Liver (tissue), 9 donors: Measurements from ENCODE around the gene USP31. TPM values are rescaled to one million over a fixed set of nuclear protein-coding genes. Genes with fewer than 3 reads are reported as not detected.

Experiments
- DNase-seq: peaks from one replicate; pipeline ENCODE4 v3.0.0-alpha.2; 2017; ENCODE audit warnings: low spot score
- H3K27ac ChIP-seq, 2 donors: one replicate each; pipeline ENCODE4 v1.7.0; 2013; ENCODE audit warnings: inconsistent platforms in 2 of 2, low read length in 2 of 2, control low read depth in 1 of 2, low read depth in 1 of 2, mild to moderate bottlenecking in 1 of 2
- H3K27me3 ChIP-seq, 4 donors: one replicate each; pipeline versions ENCODE4 v1.6.1 to v1.7.0; 2013; ENCODE audit warnings: low read length in 3 of 4, inconsistent platforms in 1 of 4, mild to moderate bottlenecking in 1 of 4, moderate library complexity in 1 of 4; ENCODE audit not compliant: control insufficient read depth in 4 of 4, insufficient read depth in 4 of 4
- H3K36me3 ChIP-seq, 4 donors: one replicate each; pipeline versions ENCODE4 v1.6.1 to v1.7.0; 2013; ENCODE audit warnings: low read length in 3 of 4, mild to moderate bottlenecking in 3 of 4, low read depth in 1 of 4, moderate library complexity in 1 of 4; ENCODE audit not compliant: control insufficient read depth in 4 of 4, insufficient read depth in 3 of 4
- H3K4me1 ChIP-seq, 4 donors: one replicate each; pipeline versions ENCODE4 v1.6.1 to v1.7.0; 2013; ENCODE audit warnings: low read length in 3 of 4, mild to moderate bottlenecking in 3 of 4, moderate library complexity in 1 of 4; ENCODE audit not compliant: control insufficient read depth in 4 of 4, insufficient read depth in 4 of 4
- H3K4me3 ChIP-seq, 3 donors: one replicate each; pipeline versions ENCODE4 v1.6.1 to v1.7.0; 2013; ENCODE audit warnings: low read length in 3 of 3, control low read depth in 1 of 3, low read depth in 1 of 3, mild to moderate bottlenecking in 1 of 3
- H3K9ac ChIP-seq, 2 donors: one replicate each; pipeline ENCODE4 v1.7.0; 2013; ENCODE audit warnings: low read length in 2 of 2, mild to moderate bottlenecking in 2 of 2, moderate library complexity in 2 of 2, control low read depth in 1 of 2, low read depth in 1 of 2
- H3K9me3 ChIP-seq, 4 donors: one replicate each; pipeline versions ENCODE4 v1.6.1 to v1.7.0; 2013; ENCODE audit warnings: low read length in 3 of 4; ENCODE audit not compliant: control insufficient read depth in 4 of 4
- EGR1 ChIP-seq, 2 donors: IDR thresholded peaks; 2 replicates each; pipeline ENCODE4 v1.6.1; 2016 to 2018; ENCODE audit warnings: antibody characterized with exemption in 2 of 2, low read depth in 2 of 2
- FOXA1 ChIP-seq: IDR thresholded peaks from 2 replicates; pipeline ENCODE4 v1.6.1; 2016; ENCODE audit warnings: antibody characterized with exemption
- GABPA ChIP-seq, 2 donors: IDR thresholded peaks in 1 of 2; conservative IDR thresholded peaks in 1 of 2; 2 replicates each; pipeline ENCODE4 v1.6.1; 2016; ENCODE audit warnings: antibody characterized with exemption in 2 of 2, mild to moderate bottlenecking in 1 of 2, moderate library complexity in 1 of 2
- HNF4G ChIP-seq: IDR thresholded peaks from 2 replicates; pipeline ENCODE4 v1.6.1; 2016; ENCODE audit warnings: antibody characterized with exemption
- JUND ChIP-seq, 2 donors: IDR thresholded peaks; 2 replicates each; pipeline ENCODE4 v1.6.1; 2016; ENCODE audit warnings: antibody characterized with exemption in 2 of 2
- NR2F2 ChIP-seq: IDR thresholded peaks from 2 replicates; pipeline ENCODE4 v1.6.1; 2016; ENCODE audit warnings: antibody characterized with exemption
- RAD21 ChIP-seq, 2 donors: IDR thresholded peaks; 2 replicates each; pipeline ENCODE4 v1.6.1; 2016; ENCODE audit warnings: antibody characterized with exemption in 2 of 2, mild to moderate bottlenecking in 2 of 2
- SP1 ChIP-seq: IDR thresholded peaks from 2 replicates; pipeline ENCODE4 v1.6.1; 2018; ENCODE audit warnings: antibody characterized with exemption, mild to moderate bottlenecking
- WGBS: extraction: QIAGEN DNeasy Blood & Tissue Kit; methylation state at CpG from one replicate; pipeline ENCODE4 v1.1.7; 2013; 5-methylcytosine and 5-hydroxymethylcytosine counted together
- polyA plus RNA-seq, 2 donors: library from polyadenylated mRNA; stranded (reverse) in 1 of 2; unstranded in 1 of 2; fragments of 200-250 nt in 1 of 2; fragments of >200 nt in 1 of 2; fragmentation: Nextera tagmentation in 1 of 2; extraction: Ambion mirVana in 1 of 2; gene quantifications; one replicate each; pipeline versions ENCODE4 v1.2.1 to v1.2.3, GENCODE V29; 2013 to 2015
- total RNA-seq, 2 donors: library from RNA; depleted of rRNA; stranded (reverse); fragments of >200 nt; gene quantifications; one replicate each; pipeline ENCODE4 v1.2.3, GENCODE V29; 2014
- TF ChIP-seq, protein P1 (sequence below): IDR thresholded peaks from 2 replicates; pipeline ENCODE4 v1.6.1; 2016; ENCODE audit warnings: antibody characterized with exemption, mild to moderate bottlenecking
- TF ChIP-seq, protein P2 (sequence below): IDR thresholded peaks from 2 replicates; pipeline ENCODE4 v1.6.1; 2016; ENCODE audit warnings: antibody characterized with exemption
- TF ChIP-seq, protein P3 (sequence below): IDR thresholded peaks from 2 replicates; pipeline ENCODE4 v1.6.1; 2016; ENCODE audit warnings: antibody characterized with exemption
- TF ChIP-seq, protein P4 (sequence below): fragments of 150-350 bp; IDR thresholded peaks from 2 replicates; pipeline ENCODE4 v1.5.1; 2017; ENCODE audit warnings: improper control_type of control experiment, low read depth, low read length; ENCODE audit not compliant: missing input control
- donor health status: healthy.
- donor health status: healthy.
- donor health status: healthy.
- donor health status: healthy.
- donor health status: healthy.

Gene USP31
- total and polyA plus RNA-seq, 4 donors = 2.4 to 16.4 (median 3.8) TPM

DNA sequence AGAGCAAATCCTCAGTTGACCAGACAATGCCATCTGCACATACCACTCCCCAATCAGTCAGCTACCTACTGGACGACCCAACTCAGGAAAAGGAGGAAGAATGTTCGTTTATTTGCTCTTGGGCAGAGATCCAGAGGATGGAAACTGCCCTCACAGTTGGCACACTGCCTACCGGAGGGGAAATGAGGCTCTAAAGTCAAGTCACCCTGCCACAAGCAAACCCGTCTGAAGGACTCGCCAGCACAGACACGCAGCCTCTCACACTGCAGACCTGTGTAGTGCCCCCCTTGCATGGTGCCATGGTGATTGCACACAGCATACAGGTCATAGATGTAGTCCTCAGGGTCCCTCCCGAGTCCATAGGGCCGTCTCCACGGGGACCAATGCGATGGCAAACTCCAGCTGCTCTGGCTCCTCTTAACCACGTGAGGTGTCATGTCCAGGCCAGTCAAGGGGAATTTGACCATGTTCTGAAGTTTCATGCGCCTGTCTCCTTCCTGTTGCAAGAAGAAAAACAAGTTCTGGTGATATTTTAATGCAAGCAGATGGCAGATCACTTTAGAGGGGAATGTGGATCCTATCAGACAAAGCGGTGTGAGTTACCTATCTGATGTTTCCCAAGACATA is 69.5 kb downstream of the USP31 start:
- Histone ChIP-seq H3K27ac (no peak overlapping the region), H3K9ac (no peak overlapping the region), H3K36me3 (peaks cover 4 to 22% (median 11%) of the 10 kb centered on the region in 4 donors), H3K9me3 (no peaks in the 10 kb centered on the region), H3K27me3 (no peaks in the 10 kb centered on the region), H3K4me3 (no peak overlapping the region), H3K4me1 (peaks cover 0 to 8% (median 3%) of the 10 kb centered on the region in 4 donors)
- no peak for DNase-seq
- WGBS = 69% methylated on average over 13 of the region's 13 CpGs
- TF ChIP-seq NR2F2 (no peak), GABPA (IDR thresholded peaks at IDR 0.05 in 1 of 2, conservative IDR thresholded peaks at IDR 0.05 in 1 of 2) (no peak), RAD21 (IDR thresholded peaks at IDR 0.05) (peak in 1 of 2 donors; percentile 5), EGR1 (IDR thresholded peaks at IDR 0.05; ENCODE audit: low read depth in 2 of 2) (no peak)
- TF ChIP-seq, protein P1, sequence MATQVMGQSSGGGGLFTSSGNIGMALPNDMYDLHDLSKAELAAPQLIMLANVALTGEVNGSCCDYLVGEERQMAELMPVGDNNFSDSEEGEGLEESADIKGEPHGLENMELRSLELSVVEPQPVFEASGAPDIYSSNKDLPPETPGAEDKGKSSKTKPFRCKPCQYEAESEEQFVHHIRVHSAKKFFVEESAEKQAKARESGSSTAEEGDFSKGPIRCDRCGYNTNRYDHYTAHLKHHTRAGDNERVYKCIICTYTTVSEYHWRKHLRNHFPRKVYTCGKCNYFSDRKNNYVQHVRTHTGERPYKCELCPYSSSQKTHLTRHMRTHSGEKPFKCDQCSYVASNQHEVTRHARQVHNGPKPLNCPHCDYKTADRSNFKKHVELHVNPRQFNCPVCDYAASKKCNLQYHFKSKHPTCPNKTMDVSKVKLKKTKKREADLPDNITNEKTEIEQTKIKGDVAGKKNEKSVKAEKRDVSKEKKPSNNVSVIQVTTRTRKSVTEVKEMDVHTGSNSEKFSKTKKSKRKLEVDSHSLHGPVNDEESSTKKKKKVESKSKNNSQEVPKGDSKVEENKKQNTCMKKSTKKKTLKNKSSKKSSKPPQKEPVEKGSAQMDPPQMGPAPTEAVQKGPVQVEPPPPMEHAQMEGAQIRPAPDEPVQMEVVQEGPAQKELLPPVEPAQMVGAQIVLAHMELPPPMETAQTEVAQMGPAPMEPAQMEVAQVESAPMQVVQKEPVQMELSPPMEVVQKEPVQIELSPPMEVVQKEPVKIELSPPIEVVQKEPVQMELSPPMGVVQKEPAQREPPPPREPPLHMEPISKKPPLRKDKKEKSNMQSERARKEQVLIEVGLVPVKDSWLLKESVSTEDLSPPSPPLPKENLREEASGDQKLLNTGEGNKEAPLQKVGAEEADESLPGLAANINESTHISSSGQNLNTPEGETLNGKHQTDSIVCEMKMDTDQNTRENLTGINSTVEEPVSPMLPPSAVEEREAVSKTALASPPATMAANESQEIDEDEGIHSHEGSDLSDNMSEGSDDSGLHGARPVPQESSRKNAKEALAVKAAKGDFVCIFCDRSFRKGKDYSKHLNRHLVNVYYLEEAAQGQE = no peak

DNA sequence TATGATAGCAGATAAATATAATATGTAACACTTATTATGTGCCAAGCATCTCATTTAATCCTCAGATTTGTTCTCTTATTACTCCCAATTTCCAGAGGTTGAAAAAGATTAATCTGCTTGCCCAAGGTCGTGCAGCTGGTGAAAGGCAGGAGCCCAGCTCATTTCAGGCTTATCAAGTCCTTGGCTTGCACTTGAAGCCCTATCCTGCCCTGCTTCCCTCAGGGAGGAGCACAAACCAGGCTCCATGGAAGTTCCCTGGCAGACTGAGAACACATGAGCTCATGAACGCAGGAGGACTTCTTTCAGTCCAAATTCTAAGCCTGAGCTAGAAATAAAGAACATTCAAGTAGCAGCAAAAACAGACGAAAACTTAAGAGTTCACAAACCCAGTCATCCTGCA is 74.8 kb downstream of the USP31 start:
- Histone ChIP-seq H3K27ac (no peak overlapping the region), H3K9ac (no peak overlapping the region), H3K9me3 (no peaks in the 10 kb centered on the region), H3K4me1 (peaks cover 0 to 3% (median 1%) of the 10 kb centered on the region in 4 donors), H3K36me3 (peaks cover 1 to 45% (median 21%) of the 10 kb centered on the region in 4 donors), H3K27me3 (no peaks in the 10 kb centered on the region), H3K4me3 (no peak overlapping the region)
- TF ChIP-seq GABPA (IDR thresholded peaks at IDR 0.05 in 1 of 2, conservative IDR thresholded peaks at IDR 0.05 in 1 of 2) = no peak
- TF ChIP-seq, protein P2, sequence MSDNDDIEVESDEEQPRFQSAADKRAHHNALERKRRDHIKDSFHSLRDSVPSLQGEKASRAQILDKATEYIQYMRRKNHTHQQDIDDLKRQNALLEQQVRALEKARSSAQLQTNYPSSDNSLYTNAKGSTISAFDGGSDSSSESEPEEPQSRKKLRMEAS = no peak
- no peak for TF ChIP-seq JUND (IDR thresholded peaks at IDR 0.05)
- TF ChIP-seq FOXA1 = no peak
- TF ChIP-seq SP1 = no peak
- TF ChIP-seq HNF4G = no peak
- 90% methylated on average over 3 of the region's 3 CpGs for WGBS
- DNase-seq = no peak

DNA sequence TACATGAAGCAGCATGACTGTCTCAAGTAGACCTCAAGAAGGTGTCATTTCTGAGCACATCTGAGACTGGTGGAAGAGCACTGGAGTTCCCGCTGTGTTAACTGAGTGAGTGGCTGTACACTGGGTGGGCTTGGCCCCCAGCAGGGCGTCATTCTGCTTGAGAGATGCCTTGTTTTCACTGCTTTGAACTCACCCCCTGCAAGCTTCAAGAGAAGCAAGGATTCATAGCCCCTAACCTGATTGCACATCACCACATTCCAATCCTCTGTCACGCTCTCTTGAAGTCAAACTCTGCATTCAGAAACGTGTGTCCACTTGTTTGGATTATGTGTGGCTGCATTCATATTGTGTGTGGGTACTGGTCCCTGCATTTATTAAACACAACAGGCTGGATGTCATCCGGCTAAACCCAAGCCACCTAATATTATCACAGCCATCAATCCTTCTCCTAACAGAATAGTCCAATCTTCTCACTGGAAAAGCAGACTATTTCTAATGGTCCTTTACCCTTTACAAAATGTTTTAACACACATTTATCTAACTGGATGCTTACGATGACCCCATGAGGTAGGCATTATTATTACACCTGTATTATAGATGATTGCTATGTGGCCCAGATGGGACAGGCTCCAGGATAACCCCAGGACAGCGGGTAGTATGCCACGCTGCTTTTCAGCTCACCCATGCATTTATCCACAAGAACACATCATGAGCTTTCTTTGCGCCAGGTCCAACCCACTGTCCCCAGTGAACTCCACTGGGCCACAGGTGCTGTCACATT is 76.3 kb downstream of the USP31 start:
- Histone ChIP-seq H3K36me3 (peaks cover 13 to 56% (median 34%) of the 10 kb centered on the region in 4 donors), H3K27ac (no peak overlapping the region), H3K27me3 (no peaks in the 10 kb centered on the region), H3K4me1 (peaks cover 0 to 3% (median 0%) of the 10 kb centered on the region in 4 donors), H3K9ac (no peak overlapping the region), H3K9me3 (no peaks in the 10 kb centered on the region), H3K4me3 (no peak overlapping the region)
- TF ChIP-seq, protein P3, sequence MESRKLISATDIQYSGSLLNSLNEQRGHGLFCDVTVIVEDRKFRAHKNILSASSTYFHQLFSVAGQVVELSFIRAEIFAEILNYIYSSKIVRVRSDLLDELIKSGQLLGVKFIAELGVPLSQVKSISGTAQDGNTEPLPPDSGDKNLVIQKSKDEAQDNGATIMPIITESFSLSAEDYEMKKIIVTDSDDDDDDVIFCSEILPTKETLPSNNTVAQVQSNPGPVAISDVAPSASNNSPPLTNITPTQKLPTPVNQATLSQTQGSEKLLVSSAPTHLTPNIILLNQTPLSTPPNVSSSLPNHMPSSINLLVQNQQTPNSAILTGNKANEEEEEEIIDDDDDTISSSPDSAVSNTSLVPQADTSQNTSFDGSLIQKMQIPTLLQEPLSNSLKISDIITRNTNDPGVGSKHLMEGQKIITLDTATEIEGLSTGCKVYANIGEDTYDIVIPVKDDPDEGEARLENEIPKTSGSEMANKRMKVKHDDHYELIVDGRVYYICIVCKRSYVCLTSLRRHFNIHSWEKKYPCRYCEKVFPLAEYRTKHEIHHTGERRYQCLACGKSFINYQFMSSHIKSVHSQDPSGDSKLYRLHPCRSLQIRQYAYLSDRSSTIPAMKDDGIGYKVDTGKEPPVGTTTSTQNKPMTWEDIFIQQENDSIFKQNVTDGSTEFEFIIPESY = no peak
- TF ChIP-seq RAD21 (IDR thresholded peaks at IDR 0.05) = peak in 1 of 2 donors; percentile 35
- TF ChIP-seq GABPA (IDR thresholded peaks at IDR 0.05 in 1 of 2, conservative IDR thresholded peaks at IDR 0.05 in 1 of 2) = no peak
- no peak for TF ChIP-seq NR2F2
- TF ChIP-seq, protein P4, sequence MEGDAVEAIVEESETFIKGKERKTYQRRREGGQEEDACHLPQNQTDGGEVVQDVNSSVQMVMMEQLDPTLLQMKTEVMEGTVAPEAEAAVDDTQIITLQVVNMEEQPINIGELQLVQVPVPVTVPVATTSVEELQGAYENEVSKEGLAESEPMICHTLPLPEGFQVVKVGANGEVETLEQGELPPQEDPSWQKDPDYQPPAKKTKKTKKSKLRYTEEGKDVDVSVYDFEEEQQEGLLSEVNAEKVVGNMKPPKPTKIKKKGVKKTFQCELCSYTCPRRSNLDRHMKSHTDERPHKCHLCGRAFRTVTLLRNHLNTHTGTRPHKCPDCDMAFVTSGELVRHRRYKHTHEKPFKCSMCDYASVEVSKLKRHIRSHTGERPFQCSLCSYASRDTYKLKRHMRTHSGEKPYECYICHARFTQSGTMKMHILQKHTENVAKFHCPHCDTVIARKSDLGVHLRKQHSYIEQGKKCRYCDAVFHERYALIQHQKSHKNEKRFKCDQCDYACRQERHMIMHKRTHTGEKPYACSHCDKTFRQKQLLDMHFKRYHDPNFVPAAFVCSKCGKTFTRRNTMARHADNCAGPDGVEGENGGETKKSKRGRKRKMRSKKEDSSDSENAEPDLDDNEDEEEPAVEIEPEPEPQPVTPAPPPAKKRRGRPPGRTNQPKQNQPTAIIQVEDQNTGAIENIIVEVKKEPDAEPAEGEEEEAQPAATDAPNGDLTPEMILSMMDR = no peak
- 95% methylated on average over 9 of the region's 9 CpGs for WGBS
- no peak for DNase-seq
